GM20000 (cell line): ENCODE results near the gene FAM181A.

Experiments used
- DNase-seq: peaks from one replicate; pipeline ENCODE4 v3.0.0; 2012; ENCODE audit warnings: low spot score
- TF ChIP-seq, protein P1 (sequence below): IDR thresholded peaks from 2 replicates; pipeline ENCODE4 v1.5.1; 2012; ENCODE audit warnings: mild to moderate bottlenecking, control low read depth; ENCODE audit errors: extremely low read depth, missing control alignments

The FAM181A gene

DNA sequence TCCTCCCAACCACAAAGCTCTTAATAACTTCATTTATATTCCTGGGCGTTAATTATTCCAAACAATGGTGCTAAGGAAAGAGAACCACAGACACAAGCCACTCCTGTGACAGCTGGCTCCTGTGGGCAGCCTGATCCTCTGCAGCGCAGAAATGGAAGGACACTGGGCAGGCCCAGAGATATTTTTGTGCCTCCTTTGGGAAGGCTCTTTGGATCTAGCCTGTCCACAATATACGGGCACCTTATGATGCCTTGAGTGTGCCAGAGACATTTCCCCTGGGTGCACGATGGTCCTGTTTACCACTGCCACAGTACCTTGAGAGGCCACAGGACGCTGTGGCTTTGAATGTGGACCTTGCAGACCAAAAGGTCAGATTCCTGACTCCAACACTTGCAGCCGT, 47.2 kb downstream of the FAM181A start:
- TF ChIP-seq, protein P1, sequence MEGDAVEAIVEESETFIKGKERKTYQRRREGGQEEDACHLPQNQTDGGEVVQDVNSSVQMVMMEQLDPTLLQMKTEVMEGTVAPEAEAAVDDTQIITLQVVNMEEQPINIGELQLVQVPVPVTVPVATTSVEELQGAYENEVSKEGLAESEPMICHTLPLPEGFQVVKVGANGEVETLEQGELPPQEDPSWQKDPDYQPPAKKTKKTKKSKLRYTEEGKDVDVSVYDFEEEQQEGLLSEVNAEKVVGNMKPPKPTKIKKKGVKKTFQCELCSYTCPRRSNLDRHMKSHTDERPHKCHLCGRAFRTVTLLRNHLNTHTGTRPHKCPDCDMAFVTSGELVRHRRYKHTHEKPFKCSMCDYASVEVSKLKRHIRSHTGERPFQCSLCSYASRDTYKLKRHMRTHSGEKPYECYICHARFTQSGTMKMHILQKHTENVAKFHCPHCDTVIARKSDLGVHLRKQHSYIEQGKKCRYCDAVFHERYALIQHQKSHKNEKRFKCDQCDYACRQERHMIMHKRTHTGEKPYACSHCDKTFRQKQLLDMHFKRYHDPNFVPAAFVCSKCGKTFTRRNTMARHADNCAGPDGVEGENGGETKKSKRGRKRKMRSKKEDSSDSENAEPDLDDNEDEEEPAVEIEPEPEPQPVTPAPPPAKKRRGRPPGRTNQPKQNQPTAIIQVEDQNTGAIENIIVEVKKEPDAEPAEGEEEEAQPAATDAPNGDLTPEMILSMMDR, result no peak
- no peak for DNase-seq

DNA sequence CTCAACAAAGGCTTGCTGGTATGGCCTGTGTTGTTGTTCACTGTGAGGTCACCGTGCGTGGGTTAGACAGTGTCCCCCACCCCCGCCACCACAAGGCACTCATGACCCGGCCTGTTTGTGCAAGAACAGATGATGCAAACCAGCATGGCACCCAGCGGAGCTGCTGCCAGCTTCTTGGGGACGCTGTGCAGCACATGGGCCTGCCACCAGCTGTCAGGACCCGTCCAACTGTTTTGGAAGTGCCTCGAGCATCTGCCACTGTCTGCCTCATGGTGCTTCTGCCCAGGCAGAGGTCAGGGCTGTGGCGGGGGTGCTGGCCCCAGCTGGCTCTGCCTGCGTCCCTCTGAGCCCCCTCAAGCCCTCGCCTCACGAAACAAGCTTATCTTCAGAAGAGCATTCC, 47.7 kb downstream of the FAM181A start:
- no peak for DNase-seq
- TF ChIP-seq, protein P1, result no peak

DNA sequence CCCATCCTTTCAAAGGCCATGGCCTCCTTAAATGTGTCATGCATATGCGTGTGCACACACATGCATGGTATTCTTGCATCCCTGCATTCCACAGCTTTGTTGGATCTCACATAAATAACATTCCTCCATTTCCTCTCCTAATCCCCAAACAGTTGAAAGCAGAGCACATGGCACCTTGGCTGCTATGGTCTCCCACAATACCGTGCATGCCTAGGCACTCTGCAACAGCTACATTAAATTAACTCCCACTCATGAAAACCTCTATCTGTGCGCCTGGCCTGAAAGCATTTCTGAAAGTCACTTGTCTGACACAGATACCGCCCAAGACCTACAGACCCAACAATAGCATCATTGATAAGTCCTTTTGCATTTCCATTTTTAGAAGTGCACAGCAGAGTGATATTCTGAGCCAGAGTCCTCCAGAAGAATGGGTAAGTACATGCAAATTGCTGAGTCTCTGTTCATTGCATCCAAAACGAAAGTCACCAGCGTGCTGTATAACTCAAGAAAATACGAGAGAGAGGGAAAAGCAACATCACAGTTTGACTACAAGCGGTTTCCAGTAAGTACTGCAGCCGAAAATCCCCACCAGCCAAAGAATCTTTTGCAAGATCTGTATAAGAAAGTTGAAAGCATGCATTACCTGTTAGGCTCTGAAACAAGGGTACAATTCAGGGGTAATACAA, 48.8 kb downstream of the FAM181A start:
- peak; percentile 70 for DNase-seq
- TF ChIP-seq, protein P1, result no peak

DNA sequence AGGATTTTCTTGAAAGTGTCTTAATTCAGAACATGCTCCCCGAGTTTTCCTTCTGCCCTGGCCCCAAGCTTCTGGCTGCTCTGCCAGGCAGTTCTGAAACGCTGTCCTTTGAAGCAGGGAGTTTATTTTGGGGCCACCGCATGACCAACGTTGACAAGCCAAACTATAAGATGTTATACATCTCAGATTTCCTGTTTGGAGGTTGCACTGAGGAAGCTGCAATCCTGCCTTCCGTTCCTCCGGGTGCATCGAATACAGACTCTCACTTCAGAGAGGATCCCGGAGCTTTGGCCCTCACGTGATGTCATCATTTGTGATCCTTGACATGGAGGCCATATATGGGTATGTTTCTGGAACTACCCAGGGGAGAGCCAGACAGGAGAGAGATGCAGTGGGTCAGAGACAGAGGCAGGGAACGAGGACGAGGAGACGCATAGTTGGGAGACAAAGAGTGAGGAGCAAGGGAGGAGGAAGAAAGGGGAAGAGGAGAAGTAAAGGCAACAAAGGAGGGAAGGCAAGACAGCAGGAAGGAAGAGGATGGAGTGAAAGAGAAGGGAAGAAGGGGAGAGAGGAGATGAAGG, 49.4 kb downstream of the FAM181A start, which contains the start of gene ASB2:
ASB2 (minus strand) TSS at position 94 of the 581 bp plus-strand sequence. CDS start 12,031 bp downstream, outside the sequence.
- TF ChIP-seq, protein P1, result no peak
- DNase-seq, result no peak

DNA sequence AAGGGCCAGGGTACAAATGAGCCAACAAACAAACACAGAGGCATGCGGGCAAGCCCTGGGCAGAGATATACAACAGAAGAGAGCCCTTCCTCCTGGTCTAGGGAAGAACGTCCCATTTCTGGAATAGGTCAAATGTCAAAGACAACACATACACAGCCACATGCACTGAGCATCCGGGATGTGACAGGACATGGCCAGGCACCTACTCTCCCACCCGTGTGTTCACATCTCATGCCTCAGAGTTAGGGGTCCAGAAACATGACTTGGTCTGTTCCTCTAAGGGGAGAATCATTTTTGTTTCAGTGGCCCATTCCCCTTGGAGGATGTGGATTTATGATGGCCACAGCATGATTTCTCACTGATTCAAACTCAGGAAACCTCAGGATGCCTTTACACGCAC, 50.0 kb downstream of the FAM181A start:
- DNase-seq, result no peak
- TF ChIP-seq, protein P1, result no peak

DNA sequence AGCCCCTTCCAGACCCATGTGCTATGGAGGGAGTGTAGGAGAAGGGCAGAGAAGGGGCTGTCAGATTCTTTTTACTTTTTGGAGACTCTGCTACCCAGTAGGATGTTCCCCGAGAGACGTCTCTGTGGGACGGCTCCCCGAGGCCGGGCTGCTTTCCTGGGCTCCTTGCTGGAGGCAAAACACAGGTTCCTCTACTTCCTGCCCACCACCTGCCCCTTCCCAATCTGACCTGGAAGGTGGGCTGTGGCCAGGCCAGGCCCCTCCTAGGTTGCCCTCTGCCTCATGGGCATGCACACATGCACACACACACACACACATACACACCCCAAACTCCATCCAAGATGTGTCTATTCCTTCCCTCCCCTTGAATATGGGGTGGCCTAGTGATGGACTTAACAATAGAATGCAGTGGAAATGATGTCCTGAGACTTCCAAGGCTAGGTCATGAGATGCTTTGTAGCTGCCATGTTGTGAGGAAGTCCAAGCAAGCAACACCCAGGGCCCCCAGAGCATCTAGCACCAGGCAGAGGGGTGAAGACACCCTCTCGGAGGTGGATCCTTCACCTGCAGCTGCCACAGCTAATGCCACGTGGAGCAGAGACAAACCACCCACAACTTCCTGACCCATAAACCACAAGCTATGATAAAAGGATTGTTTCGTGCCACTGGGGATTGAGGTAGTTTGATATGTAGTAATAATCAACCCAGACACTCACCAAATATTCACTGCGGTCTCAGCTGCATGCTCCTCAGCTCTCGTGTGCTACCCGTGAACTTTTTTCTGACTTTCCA, 50.8 kb downstream of the FAM181A start:
- no peak for DNase-seq
- TF ChIP-seq, protein P1, result no peak

DNA sequence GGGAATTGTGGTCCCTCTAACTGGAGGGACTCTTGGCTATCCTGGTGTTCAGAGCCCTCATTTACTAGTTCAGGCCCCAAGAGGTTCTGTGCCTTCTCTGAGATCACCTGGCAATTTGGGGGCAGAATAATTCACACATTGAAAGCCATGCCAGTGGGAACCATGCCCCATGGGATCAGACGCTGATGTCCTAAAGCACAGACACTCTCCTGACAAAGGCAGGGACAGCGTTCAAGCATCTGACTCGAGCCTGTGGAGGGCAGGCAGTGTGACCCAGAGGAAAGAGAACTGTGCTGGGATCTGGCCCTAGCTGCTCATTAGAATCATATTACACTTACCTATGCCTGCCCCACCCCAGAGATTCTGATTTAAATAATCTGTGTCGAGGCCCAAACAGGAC, 51.6 kb downstream of the FAM181A start:
- TF ChIP-seq, protein P1, result no peak
- no peak for DNase-seq
